ENCODE measurements around the gene OR3A1.

DNA sequence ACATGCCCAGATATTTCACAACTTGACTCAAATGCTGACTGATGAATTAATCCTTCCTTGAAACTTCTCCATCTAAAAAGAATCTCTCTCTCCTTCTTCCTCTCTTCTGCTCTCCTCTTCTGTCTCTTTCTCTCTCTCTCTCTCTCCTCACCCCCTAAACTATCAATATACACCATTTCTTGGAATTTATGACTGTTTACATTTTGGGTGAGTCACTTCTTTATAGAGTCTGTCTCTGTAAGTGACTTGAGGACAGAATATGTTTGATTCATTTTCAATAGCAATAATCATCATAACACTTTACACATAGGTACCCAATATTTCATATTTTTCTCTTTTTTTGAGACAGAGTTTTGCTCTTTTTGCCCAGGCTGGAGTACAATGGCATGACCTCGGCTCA lies 15.3 kb downstream of the OR3A1 start:
- TF ChIP-seq ZZZ3 (IDR thresholded peaks at IDR 0.05; ENCODE audit: control insufficient read depth, insufficient read length, low read depth): no peak
- TF ChIP-seq ZNF24 (IDR thresholded peaks at IDR 0.05): no peak
- TF ChIP-seq, protein P1, sequence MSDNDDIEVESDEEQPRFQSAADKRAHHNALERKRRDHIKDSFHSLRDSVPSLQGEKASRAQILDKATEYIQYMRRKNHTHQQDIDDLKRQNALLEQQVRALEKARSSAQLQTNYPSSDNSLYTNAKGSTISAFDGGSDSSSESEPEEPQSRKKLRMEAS (IDR thresholded peaks at IDR 0.05; ENCODE audit: low read depth, low read length): no peak
- TF ChIP-seq POLR2A (IDR thresholded peaks at IDR 0.05; ENCODE audit: low read depth, low read length): no peak
- TF ChIP-seq ZBED1 (IDR thresholded peaks at IDR 0.05; ENCODE audit: borderline replicate concordance): no peak
- TF ChIP-seq EZH2 (IDR thresholded peaks at IDR 0.05; ENCODE audit: borderline replicate concordance, control insufficient read depth, low read depth, low read length): no peak
- no peak for TF ChIP-seq EGR1 (IDR thresholded peaks at IDR 0.05; ENCODE audit: borderline replicate concordance in 1 of 2, low read depth in 2 of 2, low read length in 2 of 2)
- TF ChIP-seq BRCA1 (IDR thresholded peaks at IDR 0.05; ENCODE audit: low read depth, low read length): no peak
- no peak for TF ChIP-seq TAF1 (IDR thresholded peaks at IDR 0.05; ENCODE audit: borderline replicate concordance, low read depth, low read length)
- no peak for TF ChIP-seq ASH2L (IDR thresholded peaks at IDR 0.05; ENCODE audit: borderline replicate concordance, low read depth)
